ENCODE measurements around the gene FHIT.

DNA sequence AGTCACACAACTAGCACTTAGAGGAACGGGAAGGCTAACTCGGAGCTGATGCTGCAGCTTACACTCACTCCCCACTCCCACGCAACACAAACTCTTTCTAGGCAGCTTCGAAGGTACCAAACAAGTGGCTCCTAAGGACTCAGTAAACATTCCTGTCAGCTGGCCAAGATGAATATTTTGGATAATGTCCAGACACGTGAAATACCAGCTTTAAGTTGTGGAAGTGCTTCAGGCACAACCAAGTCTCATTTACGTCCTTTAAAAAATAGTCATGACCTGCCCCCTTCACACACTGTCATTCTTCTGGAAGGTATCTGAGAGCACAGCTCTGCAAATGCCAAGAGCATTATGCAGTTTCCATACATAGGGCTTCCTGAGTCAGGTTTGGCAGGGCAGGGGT is 1195.5 kb downstream of the FHIT start:
- TF ChIP-seq, protein P1, sequence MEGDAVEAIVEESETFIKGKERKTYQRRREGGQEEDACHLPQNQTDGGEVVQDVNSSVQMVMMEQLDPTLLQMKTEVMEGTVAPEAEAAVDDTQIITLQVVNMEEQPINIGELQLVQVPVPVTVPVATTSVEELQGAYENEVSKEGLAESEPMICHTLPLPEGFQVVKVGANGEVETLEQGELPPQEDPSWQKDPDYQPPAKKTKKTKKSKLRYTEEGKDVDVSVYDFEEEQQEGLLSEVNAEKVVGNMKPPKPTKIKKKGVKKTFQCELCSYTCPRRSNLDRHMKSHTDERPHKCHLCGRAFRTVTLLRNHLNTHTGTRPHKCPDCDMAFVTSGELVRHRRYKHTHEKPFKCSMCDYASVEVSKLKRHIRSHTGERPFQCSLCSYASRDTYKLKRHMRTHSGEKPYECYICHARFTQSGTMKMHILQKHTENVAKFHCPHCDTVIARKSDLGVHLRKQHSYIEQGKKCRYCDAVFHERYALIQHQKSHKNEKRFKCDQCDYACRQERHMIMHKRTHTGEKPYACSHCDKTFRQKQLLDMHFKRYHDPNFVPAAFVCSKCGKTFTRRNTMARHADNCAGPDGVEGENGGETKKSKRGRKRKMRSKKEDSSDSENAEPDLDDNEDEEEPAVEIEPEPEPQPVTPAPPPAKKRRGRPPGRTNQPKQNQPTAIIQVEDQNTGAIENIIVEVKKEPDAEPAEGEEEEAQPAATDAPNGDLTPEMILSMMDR (IDR thresholded peaks at IDR 0.05) = no peak
- no peak for TF ChIP-seq POLR2A (IDR thresholded peaks at IDR 0.05)
